GM12878 (cell line): Measurements from ENCODE around the gene ARL17A. TPM values are rescaled to one million over a fixed set of nuclear protein-coding genes. Genes with fewer than 3 reads are reported as not detected.
"Not testable (repeated sequence)": the region's sequence is repeated elsewhere in the genome, so short reads cannot be mapped to it uniquely, and the experiment has no call there.

Experiments
- ATAC-seq: fragments of 200-7000 bp; cut with Tn5 transposase; 3 replicates; pipeline ENCODE4 v1.9.1; 2020; ENCODE audit warnings: mild to moderate bottlenecking, moderate library complexity
- BruUV-seq: library from RNA; stranded (reverse); fragments of 400-500 nt; replicated peaks from 2 replicates; lab custom pipeline; 2021; lab: Mats Ljungman, UMichigan
- CTCF ChIA-PET: fragments of 300-600 bp; sonication (Branson Sonifier 250); formaldehyde crosslinking; extraction: SDS; loops from one replicate; lab custom pipeline; 2021; ENCODE audit warnings: inconsistent platforms; lab: Yijun Ruan, JAX
- POLR2A ChIA-PET: fragments of 350-600 bp; formaldehyde crosslinking; extraction: SDS; loops from one replicate; lab custom pipeline; 2021; ENCODE audit warnings: inconsistent platforms; lab: Charles Lee
- RAD21 ChIA-PET: fragments of 300-600 bp; sonication (Branson Sonifier 250); formaldehyde crosslinking; loops from one replicate; lab custom pipeline; 2023; ENCODE audit warnings: antibody characterized with exemption; ENCODE audit not compliant: unreplicated experiment; lab: Charles Lee
- SMC1A ChIA-PET: fragments of 300-600 bp; sonication (Branson Sonifier 250); formaldehyde crosslinking; loops from one replicate; lab custom pipeline; 2023; ENCODE audit not compliant: unreplicated experiment, uncharacterized antibody; lab: Charles Lee
- DNase-seq: peaks from one replicate; pipeline ENCODE4 v3.0.0-alpha.2; 2011; ENCODE audit warnings: low read depth, low spot score
- FAIRE-seq: peaks from 3 replicates; lab custom pipeline; 2011; peaks lifted over from hg19 to GRCh38; lab: Jason Lieb, UNC
- H2AFZ ChIP-seq: 2 replicates; pipeline ENCODE4 v1.6.0; 2011; ENCODE audit warnings: low read depth, low read length, control low read depth; ENCODE audit not compliant: control insufficient read depth
- H3K27ac ChIP-seq: 2 replicates; pipeline ENCODE4 v1.5.1; 2011; ENCODE audit warnings: control low read depth; ENCODE audit not compliant: control insufficient read depth, insufficient read depth
- H3K27me3 ChIP-seq, 2 experiments: replicated peaks in 1 of 2; 2 replicates each; pipeline versions ENCODE4 v1.6.0 to v1.6.1; 2011; ENCODE audit warnings: low read length in 1 of 2; ENCODE audit not compliant: control insufficient read depth in 2 of 2, insufficient read depth in 2 of 2
- H3K36me3 ChIP-seq, 2 experiments: 2 replicates each; pipeline ENCODE4 v1.5.1; 2011; ENCODE audit warnings: low read length in 1 of 2; ENCODE audit not compliant: control insufficient read depth in 2 of 2, insufficient read depth in 2 of 2
- H3K4me1 ChIP-seq: 2 replicates; pipeline ENCODE4 v1.6.1; 2011; ENCODE audit warnings: mild to moderate bottlenecking, low read length, moderate library complexity, mixed read lengths; ENCODE audit not compliant: control insufficient read depth, insufficient read depth
- H3K4me2 ChIP-seq: 2 replicates; pipeline ENCODE4 v1.6.0; 2011; ENCODE audit warnings: control low read depth; ENCODE audit not compliant: control insufficient read depth, insufficient read depth
- H3K4me3 ChIP-seq: fragments of 200-600 bp; sonication (generic); 2 replicates; pipeline ENCODE4 v1.5.1; 2016
- H3K79me2 ChIP-seq: 2 replicates; pipeline ENCODE4 v1.6.0; 2011; ENCODE audit warnings: low read length; ENCODE audit not compliant: control insufficient read depth, insufficient read depth
- H3K9ac ChIP-seq: 2 replicates; pipeline ENCODE4 v1.8.0; 2011; ENCODE audit warnings: low read length, control low read depth, mixed read lengths; ENCODE audit not compliant: control insufficient read depth, insufficient read depth
- H3K9me3 ChIP-seq: replicated peaks from 3 replicates; pipeline ENCODE4 v1.5.1; 2011; ENCODE audit warnings: mild to moderate bottlenecking, low read length; ENCODE audit not compliant: control insufficient read depth, insufficient read depth
- H4K20me1 ChIP-seq: 2 replicates; pipeline ENCODE4 v1.6.0; 2011; ENCODE audit not compliant: control insufficient read depth, insufficient read depth
- WGBS: methylation state at CpG from one replicate; pipeline ENCODE4 v1.1.6; 2016; ENCODE audit warnings: low lambda C conversion rate; ENCODE audit not compliant: insufficient replicate concordance, insufficient coverage; ENCODE audit errors: missing lambda C conversion rate; 5-methylcytosine and 5-hydroxymethylcytosine counted together
- in situ Hi-C: fragments of 300-500 bp; cut with MboI; formaldehyde crosslinking; loops from 9 replicates; pipeline ENCODE4 v1.14.3; 2018; ENCODE audit warnings: mixed read lengths
- intact Hi-C: fragments of 100-400 bp; cut with micrococcal nuclease; formaldehyde crosslinking; loops from one replicate; pipeline ENCODE4 v1.14.2; 2022; ENCODE audit not compliant: unreplicated experiment
- polyA plus RNA-seq, 11 experiments: library from polyadenylated mRNA; depleted of rRNA in 4 of 11; unstranded in 6 of 11; stranded (reverse) in 5 of 11; fragments of >200 nt; fragmentation: Nextera tagmentation in 4 of 11; fragmentation: Illumina TruSeq in 1 of 11; extraction: Ambion mirVana in 4 of 11; extraction: Trizol in 1 of 11; gene quantifications; 1 replicate in 1 of 11; 2 replicates in 10 of 11; pipeline versions ENCODE4 v1.2.1 to v1.2.3, GENCODE V29; 2011 to 2016; ENCODE audit warnings: inconsistent platforms in 2 of 11, missing spikeins in 2 of 11, low read depth in 1 of 11
- total RNA-seq, 4 experiments: library from RNA; depleted of rRNA in 3 of 4; stranded (reverse); fragments of >200 nt in 3 of 4; fragmentation: Illumina TruSeq in 1 of 4; extraction: Trizol in 1 of 4; gene quantifications; 2 replicates each; pipeline versions ENCODE4 v1.2.1 to v1.2.3, GENCODE V29; 2013 to 2021

The ARL17A gene
- total and polyA plus RNA-seq, 10 of the 15 experiments (the other 5 are each of a cell fraction or from before 2014, with no cell fraction given), result 4.0 to 39.1 (median 18.2) TPM

GRCh38 chr17:46548607-46549006 is 30.9 kb downstream of the ARL17A start:
- BruUV-seq, result not testable (repeated sequence)

GRCh38 chr17:46534716-46535115 is 44.8 kb downstream of the ARL17A start:
- in situ Hi-C loops, result not testable (repeated sequence)

More at GRCh38 chr17:46548607-46549006, 30.9 kb downstream of the ARL17A start:
- WGBS, result 96% methylated on average over 9 of the region's 10 CpGs
- H3K79me2 ChIP-seq, in situ Hi-C loops, intact Hi-C loops, ATAC-seq, H3K36me3 ChIP-seq, DNase-seq, H3K27me3 ChIP-seq, H3K4me1 ChIP-seq, RAD21 ChIA-PET, H3K27ac ChIP-seq, H3K9me3 ChIP-seq, H3K4me2 ChIP-seq, H3K9ac ChIP-seq, H2AFZ ChIP-seq, H3K4me3 ChIP-seq, H4K20me1 ChIP-seq, SMC1A ChIA-PET, CTCF ChIA-PET, FAIRE-seq, POLR2A ChIA-PET: not testable (repeated sequence)

GRCh38 chr17:46512168-46512567 is 67.3 kb downstream of the ARL17A start, which contains the start of gene LRRC37A2:
TSS of gene LRRC37A2 (plus strand) at chr17:46512468. CDS start at chr17:46512713, 245 bp downstream.
- RAD21 ChIA-PET, in situ Hi-C loops, intact Hi-C loops, POLR2A ChIA-PET, H3K36me3 ChIP-seq, H3K27me3 ChIP-seq, H3K4me1 ChIP-seq, H3K4me2 ChIP-seq, CTCF ChIA-PET, BruUV-seq, H2AFZ ChIP-seq, FAIRE-seq, SMC1A ChIA-PET, DNase-seq, H3K9ac ChIP-seq, H3K79me2 ChIP-seq, H4K20me1 ChIP-seq, H3K27ac ChIP-seq, H3K4me3 ChIP-seq, H3K9me3 ChIP-seq, ATAC-seq: not testable (repeated sequence)
- no CpG with 5 or more reads among the region's 11 CpGs for WGBS

More at GRCh38 chr17:46534716-46535115, 44.8 kb downstream of the ARL17A start:
- H3K4me1 ChIP-seq, H3K27ac ChIP-seq, H3K36me3 ChIP-seq, CTCF ChIA-PET, H2AFZ ChIP-seq, RAD21 ChIA-PET, H3K9me3 ChIP-seq, H3K9ac ChIP-seq, POLR2A ChIA-PET, H3K4me3 ChIP-seq, H3K79me2 ChIP-seq, FAIRE-seq, DNase-seq, ATAC-seq, SMC1A ChIA-PET, BruUV-seq, H4K20me1 ChIP-seq, H3K4me2 ChIP-seq, intact Hi-C loops, H3K27me3 ChIP-seq: not testable (repeated sequence)
- 95% methylated on average over 22 of the region's 22 CpGs for WGBS

GRCh38 chr17:46505896-46506295 is 73.6 kb downstream of the ARL17A start:
- intact Hi-C loops, H3K27ac ChIP-seq, in situ Hi-C loops, H3K4me2 ChIP-seq, H3K9ac ChIP-seq, H3K9me3 ChIP-seq, DNase-seq, RAD21 ChIA-PET, FAIRE-seq, CTCF ChIA-PET, ATAC-seq, SMC1A ChIA-PET, H3K4me1 ChIP-seq, POLR2A ChIA-PET, BruUV-seq, H3K4me3 ChIP-seq, H3K36me3 ChIP-seq, H4K20me1 ChIP-seq, H3K79me2 ChIP-seq, H2AFZ ChIP-seq, H3K27me3 ChIP-seq: not testable (repeated sequence)
- 93% methylated on average over 5 of the region's 7 CpGs for WGBS
